Mesenchymal stem cell (in vitro differentiated cells and primary cell): ENCODE results near the gene CASP8AP2.

Experiments
- DNase-seq: peaks from one replicate; pipeline ENCODE4 v3.0.0-alpha.2; 2013
- H2AFZ ChIP-seq: one replicate; pipeline ENCODE4 v1.6.1; 2013; ENCODE audit warnings: low read depth, mild to moderate bottlenecking, control low read depth, inconsistent platforms, low read length, moderate library complexity
- H2AK5ac ChIP-seq: 2 replicates; pipeline ENCODE4 v1.6.1; 2013; ENCODE audit warnings: low read length, moderate library complexity, mild to moderate bottlenecking, inconsistent platforms; ENCODE audit not compliant: severe bottlenecking
- H2BK120ac ChIP-seq: one replicate; pipeline ENCODE4 v1.6.1; 2013; ENCODE audit warnings: low read depth, mild to moderate bottlenecking, inconsistent platforms, low read length, moderate library complexity
- H2BK12ac ChIP-seq, 2 experiments: one replicate each; pipeline ENCODE4 v1.6.1; 2013; ENCODE audit warnings: inconsistent platforms in 2 of 2, low read length in 2 of 2, mild to moderate bottlenecking in 2 of 2, moderate library complexity in 2 of 2, control low read depth in 1 of 2
- H2BK15ac ChIP-seq: one replicate; pipeline ENCODE4 v1.6.1; 2013; ENCODE audit warnings: mild to moderate bottlenecking, low read depth, inconsistent platforms; ENCODE audit not compliant: poor library complexity, severe bottlenecking
- H2BK5ac ChIP-seq: 2 replicates; pipeline ENCODE4 v1.6.1; 2013; ENCODE audit warnings: low read depth, mild to moderate bottlenecking, low read length, control low read depth, inconsistent platforms; ENCODE audit not compliant: poor library complexity, severe bottlenecking
- H3K14ac ChIP-seq, 2 experiments: one replicate each; pipeline ENCODE4 v1.6.1; 2013; ENCODE audit warnings: inconsistent platforms in 2 of 2, low read length in 2 of 2, control low read depth in 1 of 2, mild to moderate bottlenecking in 1 of 2, moderate library complexity in 1 of 2
- H3K18ac ChIP-seq, 2 experiments: one replicate each; pipeline ENCODE4 v1.6.1; 2013; ENCODE audit warnings: inconsistent platforms in 2 of 2, low read length in 2 of 2, control low read depth in 1 of 2, low read depth in 1 of 2, mild to moderate bottlenecking in 1 of 2
- H3K23ac ChIP-seq, 2 experiments: one replicate each; pipeline ENCODE4 v1.6.1; 2013; ENCODE audit warnings: inconsistent platforms in 2 of 2, low read length in 2 of 2, mild to moderate bottlenecking in 2 of 2, moderate library complexity in 2 of 2, control low read depth in 1 of 2
- H3K27ac ChIP-seq: 2 replicates; pipeline ENCODE4 v1.5.1; 2013; ENCODE audit warnings: mild to moderate bottlenecking, moderate library complexity, low read length, control low read depth, inconsistent platforms; ENCODE audit not compliant: poor library complexity, severe bottlenecking
- H3K27me3 ChIP-seq, 2 experiments: 2 replicates each; pipeline versions ENCODE4 v1.6.1 to v1.7.0; 2013; ENCODE audit warnings: low read length in 2 of 2, mild to moderate bottlenecking in 2 of 2, moderate library complexity in 2 of 2, control low read depth in 1 of 2, inconsistent platforms in 1 of 2; ENCODE audit not compliant: control insufficient read depth in 1 of 2, insufficient read depth in 1 of 2
- H3K36me3 ChIP-seq, 2 experiments: 2 replicates each; pipeline versions ENCODE4 v1.6.1 to v1.7.0; 2013; ENCODE audit warnings: low read length in 2 of 2, control low read depth in 1 of 2, inconsistent platforms in 1 of 2, low read depth in 1 of 2, mild to moderate bottlenecking in 1 of 2; ENCODE audit not compliant: insufficient read depth in 2 of 2, control insufficient read depth in 1 of 2
- H3K4ac ChIP-seq, 2 experiments: one replicate each; pipeline ENCODE4 v1.6.1; 2013; ENCODE audit warnings: inconsistent platforms in 2 of 2, low read length in 2 of 2, mild to moderate bottlenecking in 2 of 2, moderate library complexity in 2 of 2, control low read depth in 1 of 2, low read depth in 1 of 2
- H3K4me1 ChIP-seq: 2 replicates; pipeline ENCODE4 v1.6.1; 2013; ENCODE audit warnings: low read depth, low read length, control low read depth; ENCODE audit not compliant: control insufficient read depth, insufficient read depth
- H3K4me2 ChIP-seq: 2 replicates; pipeline ENCODE4 v1.6.1; 2013; ENCODE audit warnings: low read length, mild to moderate bottlenecking, inconsistent platforms; ENCODE audit not compliant: poor library complexity, severe bottlenecking
- H3K4me3 ChIP-seq, 2 experiments: 2 replicates each; pipeline versions ENCODE4 v1.5.1 to v1.7.0; 2013; ENCODE audit warnings: low read length in 2 of 2, mild to moderate bottlenecking in 2 of 2, control low read depth in 1 of 2, low read depth in 1 of 2; ENCODE audit not compliant: insufficient read depth in 1 of 2
- H3K79me1 ChIP-seq: replicated peaks from 2 replicates; pipeline ENCODE4 v1.6.1; 2013; ENCODE audit warnings: mild to moderate bottlenecking, control low read depth, low read length, inconsistent platforms; ENCODE audit not compliant: poor library complexity, severe bottlenecking
- H3K9ac ChIP-seq: 2 replicates; pipeline ENCODE4 v1.7.0; 2013; ENCODE audit warnings: mild to moderate bottlenecking, low read length, moderate library complexity
- H3K9me3 ChIP-seq: 2 replicates; pipeline ENCODE4 v1.7.0; 2013; ENCODE audit warnings: mild to moderate bottlenecking, low read length; ENCODE audit not compliant: control insufficient read depth
- H4K8ac ChIP-seq: one replicate; pipeline ENCODE4 v1.6.1; 2013; ENCODE audit warnings: inconsistent platforms, mild to moderate bottlenecking, low read length, moderate library complexity
- H4K91ac ChIP-seq: one replicate; pipeline ENCODE4 v1.6.1; 2013; ENCODE audit warnings: mild to moderate bottlenecking, low read length, inconsistent platforms
- WGBS: methylation state at CpG from one replicate; pipeline ENCODE4 v1.1.7; 2013; ENCODE audit warnings: mixed read lengths; 5-methylcytosine and 5-hydroxymethylcytosine counted together

The CASP8AP2 gene

GRCh38 chr6:89797317-89797716 lies 32.4 kb upstream of the CASP8AP2 start:
- H4K91ac ChIP-seq, result no peak overlapping the region
- no peak overlapping the region for H3K23ac ChIP-seq
- H3K4me1 ChIP-seq, result peaks cover 7% of the 10 kb centered on the region
- no peak overlapping the region for H2BK15ac ChIP-seq
- 93% methylated on average over 5 of the region's 7 CpGs for WGBS
- H3K14ac ChIP-seq, result no peak overlapping the region
- H2BK12ac ChIP-seq, result no peak overlapping the region
- no peak overlapping the region for H2BK5ac ChIP-seq
- H3K27ac ChIP-seq, result no peak overlapping the region
- H3K79me1 ChIP-seq, result peaks cover 17% of the 10 kb centered on the region
- H2AK5ac ChIP-seq, result no peak overlapping the region
- H3K18ac ChIP-seq, result no peak overlapping the region
- H2BK120ac ChIP-seq, result no peak overlapping the region
- H3K27me3 ChIP-seq, result no peaks in the 10 kb centered on the region
- H3K9ac ChIP-seq, result no peak overlapping the region
- no peak overlapping the region for H3K4me3 ChIP-seq
- no peak overlapping the region for H2AFZ ChIP-seq
- no peaks in the 10 kb centered on the region for H3K9me3 ChIP-seq
- peaks cover 9 to 44% of the 10 kb centered on the region in 2 experiments for H3K36me3 ChIP-seq
- DNase-seq, result no peak
- H3K4me2 ChIP-seq, result no peak overlapping the region
- peak overlapping the region; percentile 19 for H4K8ac ChIP-seq
- H3K4ac ChIP-seq, result no peak overlapping the region

GRCh38 chr6:89799096-89799495 lies 30.6 kb upstream of the CASP8AP2 start:
- WGBS, result 95% methylated on average over 8 of the region's 8 CpGs
- no peak for DNase-seq

GRCh38 chr6:89799756-89800155 lies 29.9 kb upstream of the CASP8AP2 start:
- no peak overlapping the region for H3K27ac ChIP-seq
- no peak overlapping the region for H2BK12ac ChIP-seq
- H3K18ac ChIP-seq, result no peak overlapping the region
- H4K91ac ChIP-seq, result no peak overlapping the region
- no peak overlapping the region for H3K14ac ChIP-seq
- peaks cover 5 to 32% of the 10 kb centered on the region in 2 experiments for H3K36me3 ChIP-seq
- H2BK120ac ChIP-seq, result no peak overlapping the region
- no peak overlapping the region for H2BK5ac ChIP-seq
- H3K4ac ChIP-seq, result no peak overlapping the region
- H2BK15ac ChIP-seq, result no peak overlapping the region
- no peak overlapping the region for H3K9ac ChIP-seq
- no peaks in the 10 kb centered on the region for H3K27me3 ChIP-seq
- DNase-seq, result no peak
- no peak overlapping the region for H3K4me2 ChIP-seq
- 75% methylated on average over 1 of the region's 2 CpGs for WGBS
- no peak overlapping the region for H3K4me3 ChIP-seq
- no peak overlapping the region for H2AFZ ChIP-seq
- no peak overlapping the region for H4K8ac ChIP-seq
- H3K23ac ChIP-seq, result no peak overlapping the region
- no peaks in the 10 kb centered on the region for H3K9me3 ChIP-seq
- peaks cover 14% of the 10 kb centered on the region for H3K79me1 ChIP-seq
- peaks cover 3% of the 10 kb centered on the region for H3K4me1 ChIP-seq
- no peak overlapping the region for H2AK5ac ChIP-seq

More at GRCh38 chr6:89799096-89799495, 30.6 kb upstream of the CASP8AP2 start:
- Histone ChIP-seq H2BK120ac (no peak overlapping the region), H3K9ac (no peak overlapping the region), H2BK15ac (no peak overlapping the region), H4K91ac (no peak overlapping the region), H3K36me3 (peaks cover 5 to 37% of the 10 kb centered on the region in 2 experiments), H3K9me3 (no peaks in the 10 kb centered on the region), H3K4me1 (peaks cover 3% of the 10 kb centered on the region), H3K14ac (no peak overlapping the region), H3K4me3 (no peak overlapping the region), H3K79me1 (peaks cover 14% of the 10 kb centered on the region), H2AFZ (no peak overlapping the region), H3K27ac (no peak overlapping the region), H2AK5ac (no peak overlapping the region), H3K4ac (no peak overlapping the region), H3K18ac (no peak overlapping the region), H2BK12ac (no peak overlapping the region), H3K27me3 (no peaks in the 10 kb centered on the region), H2BK5ac (no peak overlapping the region), H3K4me2 (no peak overlapping the region), H3K23ac (no peak overlapping the region), H4K8ac (no peak overlapping the region)

GRCh38 chr6:89803271-89803670 lies 26.4 kb upstream of the CASP8AP2 start:
- no peak for DNase-seq
- Histone ChIP-seq H2BK12ac (no peak overlapping the region), H3K27ac (no peak overlapping the region), H3K9me3 (no peaks in the 10 kb centered on the region), H3K18ac (no peak overlapping the region), H3K36me3 (peaks cover 5 to 32% of the 10 kb centered on the region in 2 experiments), H3K9ac (no peak overlapping the region), H4K91ac (no peak overlapping the region), H3K4me3 (no peak overlapping the region), H4K8ac (no peak overlapping the region), H2AFZ (no peak overlapping the region), H3K79me1 (peaks cover 25% of the 10 kb centered on the region), H3K4ac (no peak overlapping the region), H2BK15ac (no peak overlapping the region), H3K27me3 (no peaks in the 10 kb centered on the region), H3K4me1 (no peaks in the 10 kb centered on the region), H2BK120ac (no peak overlapping the region), H3K4me2 (no peak overlapping the region), H3K14ac (no peak overlapping the region), H3K23ac (no peak overlapping the region), H2AK5ac (no peak overlapping the region), H2BK5ac (no peak overlapping the region)
- WGBS, result 99% methylated on average over 10 of the region's 10 CpGs
